ENCODE data around the gene HAUS7.

HAUS7 gene

GRCh38 chrX:153499341-153499740, 29.0 kb upstream of the HAUS7 start:
- TF ChIP-seq CTCF (IDR thresholded peaks at IDR 0.05): no peak
- H3K4me3 ChIP-seq: peak overlapping the region; percentile 65
- DNase-seq (ENCODE audit: low spot score): no peak
- peak overlapping the region; percentile 3 to 85 for H3K27ac ChIP-seq

GRCh38 chrX:153498453-153498852, 28.1 kb upstream of the HAUS7 start:
- Histone ChIP-seq H3K4me3 (peak overlapping the region; percentile 65), H3K27ac (peak overlapping the region; percentile 48 to 85)
- TF ChIP-seq CTCF (IDR thresholded peaks at IDR 0.05): no peak
- no peak for DNase-seq (ENCODE audit: low spot score)

GRCh38 chrX:153496590-153496959, 26.2 kb upstream of the HAUS7 start:
- Histone ChIP-seq H3K27ac (peak overlapping the region; percentile 76 to 85), H3K4me3 (peak overlapping the region; percentile 68)
- no peak for TF ChIP-seq CTCF (IDR thresholded peaks at IDR 0.05)
- DNase-seq (ENCODE audit: low spot score): no peak

- DNase-seq (ENCODE audit: low spot score): no peak
- Histone ChIP-seq H3K27ac (peak overlapping the region; percentile 76 to 85), H3K4me3 (peak overlapping the region; percentile 68)
- no peak for TF ChIP-seq CTCF (IDR thresholded peaks at IDR 0.05)
These were observed 25.7 kb upstream of the HAUS7 start for GRCh38 chrX:153495903-153496589.

GRCh38 chrX:153495362-153495751, 25.0 kb upstream of the HAUS7 start:
- Histone ChIP-seq H3K27ac (peak overlapping the region; percentile 76 to 85), H3K4me3 (peak overlapping the region; percentile 68)
- no peak for TF ChIP-seq CTCF (IDR thresholded peaks at IDR 0.05)
- no peak for DNase-seq (ENCODE audit: low spot score)

GRCh38 chrX:153494541-153495361, 24.4 kb upstream of the HAUS7 start, which contains the start of gene BGN:
Gene BGN (plus strand): TSS chrX:153494980. CDS start chrX:153504632, 9,652 bp downstream.
- Histone ChIP-seq H3K4me3 (peak within 1 kb of the TSS; percentile 68), H3K27ac (peak within 1 kb of the TSS; percentile 76 to 85)
- TF ChIP-seq CTCF (IDR thresholded peaks at IDR 0.05): no peak
- no peak for DNase-seq (ENCODE audit: low spot score)

Data from coronary artery (tissue), 2 donors.